HUDEP-2 (cell line): ENCODE data around the gene FAM114A2.
A peak's percentile ranks its signal among the peaks of the same experiment; 100 is the strongest.
"Not testable (repeated sequence)": the region's sequence is repeated elsewhere in the genome, so short reads cannot be mapped to it uniquely, and the experiment has no call there.

Experiments
- DNase-seq, 76 experiments: peaks; one replicate each; lab custom pipeline; 2025; ENCODE audit not compliant: unreplicated experiment in 76 of 76; lab: John Stamatoyannopoulos, UW

FAM114A2 gene

GRCh38 chr5:154038707-154039457 is at the start of gene FAM114A2, which contains the start of gene MFAP3:
Gene FAM114A2 (minus strand): TSS chr5:154038910. CDS start chr5:154034953, 3,957 bp downstream.
Gene MFAP3 (plus strand): TSS chr5:154038967. CDS start chr5:154049723, 10,756 bp downstream.
- peak in 74 of 76 experiments; percentile 15 to 90 (median 80) for DNase-seq

- no peak for DNase-seq
These were observed 48.5 kb upstream of the FAM114A2 start for GRCh38 chr5:154087260-154087659.

- DNase-seq = peak in 1 of 76 experiments; percentile 11
These were observed 47.9 kb upstream of the FAM114A2 start for GRCh38 chr5:154086641-154087040.

GRCh38 chr5:154086146-154086545 is 47.4 kb upstream of the FAM114A2 start:
- no peak for DNase-seq

- no peak for DNase-seq
These were observed 45.4 kb upstream of the FAM114A2 start for GRCh38 chr5:154084062-154084639.

GRCh38 chr5:154081246-154081645 is 42.5 kb upstream of the FAM114A2 start:
- no peak for DNase-seq

- DNase-seq = no peak
These were observed 39.6 kb upstream of the FAM114A2 start for GRCh38 chr5:154078272-154078671.

- no peak for DNase-seq
These were observed 39.0 kb upstream of the FAM114A2 start for GRCh38 chr5:154077696-154078095.

- no peak for DNase-seq
These were observed 37.7 kb upstream of the FAM114A2 start for GRCh38 chr5:154076240-154076922.

GRCh38 chr5:154072414-154073171 is 33.9 kb upstream of the FAM114A2 start:
- peak in 70 of 76 experiments; percentile 8 to 82 (median 54) for DNase-seq

- DNase-seq = no peak
These were observed 33.2 kb upstream of the FAM114A2 start for GRCh38 chr5:154071799-154072413.

- DNase-seq = not testable (repeated sequence)
These were observed 31.1 kb upstream of the FAM114A2 start for GRCh38 chr5:154069854-154070253.

GRCh38 chr5:154065971-154066370 is 27.3 kb upstream of the FAM114A2 start:
- DNase-seq = no peak

GRCh38 chr5:154063372-154063771 is 24.7 kb upstream of the FAM114A2 start:
- no peak for DNase-seq

GRCh38 chr5:154060606-154061005 is 21.9 kb upstream of the FAM114A2 start:
- no peak for DNase-seq

- DNase-seq = no peak
These were observed 20.9 kb upstream of the FAM114A2 start for GRCh38 chr5:154059583-154059982.

GRCh38 chr5:154059039-154059430 is 20.3 kb upstream of the FAM114A2 start:
- DNase-seq = no peak

GRCh38 chr5:154058055-154059038 is 19.6 kb upstream of the FAM114A2 start:
- DNase-seq = peak in 1 of 76 experiments; percentile 12

GRCh38 chr5:154055201-154055600 is 16.5 kb upstream of the FAM114A2 start:
- DNase-seq = peak in 2 of 76 experiments; percentile 3 to 14
